ENCODE data around the gene ZNF808. TPM values are rescaled to one million over a fixed set of nuclear protein-coding genes. Genes with fewer than 3 reads are reported as not detected.
"Not testable (repeated sequence)": the region's sequence is repeated elsewhere in the genome, so short reads cannot be mapped to it uniquely, and the experiment has no call there.

Gene ZNF808
- total RNA-seq, 2 donors from 2014 or later: 14.5 to 21.7 TPM

GRCh38 chr19:52566121-52566520 is 38.7 kb downstream of the ZNF808 start:
- Histone ChIP-seq H3K4me3 (no peak overlapping the region), H3K36me3 (no peaks in the 10 kb centered on the region), H3K27me3 (replicated peaks; ENCODE audit: insufficient read depth) (no peaks in the 10 kb centered on the region), H3K27ac (no peak overlapping the region), H3K9me3 (no peaks in the 10 kb centered on the region), H3K4me1 (replicated peaks) (no peaks in the 10 kb centered on the region)
- DNase-seq (ENCODE audit: low spot score): no peak
- intact Hi-C loops (cut with DNase I): no loop called here
- no peak for TF ChIP-seq CTCF (IDR thresholded peaks at IDR 0.05)
- no peak for TF ChIP-seq POLR2AphosphoS5 (IDR thresholded peaks at IDR 0.05)
- TF ChIP-seq POLR2A (IDR thresholded peaks at IDR 0.05): no peak
- WGBS: 87% methylated on average over 6 of the region's 6 CpGs

GRCh38 chr19:52566588-52566987 is 39.1 kb downstream of the ZNF808 start:
- TF ChIP-seq POLR2A (IDR thresholded peaks at IDR 0.05): no peak
- no peak for TF ChIP-seq POLR2AphosphoS5 (IDR thresholded peaks at IDR 0.05)
- TF ChIP-seq CTCF (IDR thresholded peaks at IDR 0.05): no peak
- 82% methylated on average over 2 of the region's 2 CpGs for WGBS
- no peaks in the 10 kb centered on the region for H3K4me1 ChIP-seq (replicated peaks)
- no peak for DNase-seq (ENCODE audit: low spot score)
- no peaks in the 10 kb centered on the region for H3K36me3 ChIP-seq
- H3K27ac ChIP-seq: no peak overlapping the region
- no peaks in the 10 kb centered on the region for H3K9me3 ChIP-seq
- no peaks in the 10 kb centered on the region for H3K27me3 ChIP-seq (replicated peaks; ENCODE audit: insufficient read depth)
- H3K4me3 ChIP-seq: no peak overlapping the region
- intact Hi-C loops (cut with DNase I): no loop called here

GRCh38 chr19:52567921-52568320 is 40.5 kb downstream of the ZNF808 start:
- intact Hi-C loops (cut with DNase I): no loop called here
- no peak for DNase-seq (ENCODE audit: low spot score)

GRCh38 chr19:52569638-52569999 is 42.2 kb downstream of the ZNF808 start:
- Histone ChIP-seq H3K4me3 (peak overlapping the region; percentile 59 to 77), H3K27ac (peak overlapping the region; percentile 73 to 81)
- H3K27me3 ChIP-seq (replicated peaks; ENCODE audit: insufficient read depth); H3K36me3 ChIP-seq; intact Hi-C loops (cut with DNase I); H3K4me1 ChIP-seq (replicated peaks); H3K9me3 ChIP-seq: not testable (repeated sequence)
- WGBS: 2% methylated on average over 13 of the region's 13 CpGs
- peak; percentile 31 for DNase-seq (ENCODE audit: low spot score)

More at GRCh38 chr19:52567921-52568320, 40.5 kb downstream of the ZNF808 start:
- 92% methylated on average over 14 of the region's 14 CpGs for WGBS
- Histone ChIP-seq H3K36me3 (no peaks in the 10 kb centered on the region), H3K27me3 (replicated peaks; ENCODE audit: insufficient read depth) (no peaks in the 10 kb centered on the region), H3K9me3 (no peaks in the 10 kb centered on the region), H3K4me1 (replicated peaks) (no peaks in the 10 kb centered on the region), H3K27ac (no peak overlapping the region), H3K4me3 (no peak overlapping the region)
- TF ChIP-seq POLR2AphosphoS5 (IDR thresholded peaks at IDR 0.05) (no peak), POLR2A (IDR thresholded peaks at IDR 0.05) (no peak), CTCF (IDR thresholded peaks at IDR 0.05) (no peak)

GRCh38 chr19:52570000-52570861 is 42.8 kb downstream of the ZNF808 start, which contains the start of gene ZNF701:
Gene ZNF701 (plus strand): TSS chr19:52570287. CDS start chr19:52574148, 3,861 bp downstream.
- intact Hi-C loops (cut with DNase I): loop anchor here (2.0 kb wide), 1 partner anchor 69 kb away; the partner anchor contains the start of gene ZNF83
- peak within 1 kb of the TSS; percentile 59 to 77 for H3K4me3 ChIP-seq
- no peaks in the 10 kb centered on the region for H3K36me3 ChIP-seq
- TF ChIP-seq POLR2AphosphoS5 (IDR thresholded peaks at IDR 0.05) (peak; percentile 98), POLR2A (IDR thresholded peaks at IDR 0.05) (peak; percentile 88), CTCF (IDR thresholded peaks at IDR 0.05) (peak in 2 of 4 experiments; percentile 48 to 67)
- DNase-seq (ENCODE audit: low spot score): peak; percentile 95
- H3K27ac ChIP-seq: peak within 1 kb of the TSS; percentile 73 to 81
- no peaks in the 10 kb centered on the region for H3K4me1 ChIP-seq (replicated peaks)
- H3K9me3 ChIP-seq: no peaks in the 10 kb centered on the region
- WGBS: under 1% methylated on average over 57 of the region's 57 CpGs
- H3K27me3 ChIP-seq (replicated peaks; ENCODE audit: insufficient read depth): no peaks in the 10 kb centered on the region

Measured in prostate gland (tissue), 2 donors.